ENCODE measurements around the gene C15orf40.
"Not testable (repeated sequence)": the region's sequence is repeated elsewhere in the genome, so short reads cannot be mapped to it uniquely, and the experiment has no call there.

C15orf40 gene

GRCh38 chr15:82950746-82951370 lies 60.6 kb downstream of the C15orf40 start:
- DNase-seq, result peak in 1 of 2 experiments; percentile 14

GRCh38 chr15:82950295-82950694 lies 61.1 kb downstream of the C15orf40 start:
- DNase-seq, result no peak

GRCh38 chr15:82946155-82946701 lies 65.2 kb downstream of the C15orf40 start:
- DNase-seq, result no peak

- DNase-seq, result no peak
Observed at GRCh38 chr15:82945326-82945725, 66.1 kb downstream of the C15orf40 start.

GRCh38 chr15:82944821-82945220 lies 66.6 kb downstream of the C15orf40 start:
- no peak for DNase-seq

GRCh38 chr15:82944056-82944455 lies 67.4 kb downstream of the C15orf40 start:
- no peak for DNase-seq

GRCh38 chr15:82943176-82943575 lies 68.3 kb downstream of the C15orf40 start:
- DNase-seq, result no peak

- DNase-seq, result no peak
Observed at GRCh38 chr15:82942691-82943090, 68.7 kb downstream of the C15orf40 start.

- DNase-seq, result not testable (repeated sequence)
Observed at GRCh38 chr15:82939678-82940077, 71.8 kb downstream of the C15orf40 start.

All from activated CD4-positive, alpha-beta T cell treated with anti-CD3 and anti-CD28 coated beads, Interleukin-2, amount 50 U/mL, for 48 hours (primary cell).